ENCODE results near the gene ACOXL.

The ACOXL gene

DNA sequence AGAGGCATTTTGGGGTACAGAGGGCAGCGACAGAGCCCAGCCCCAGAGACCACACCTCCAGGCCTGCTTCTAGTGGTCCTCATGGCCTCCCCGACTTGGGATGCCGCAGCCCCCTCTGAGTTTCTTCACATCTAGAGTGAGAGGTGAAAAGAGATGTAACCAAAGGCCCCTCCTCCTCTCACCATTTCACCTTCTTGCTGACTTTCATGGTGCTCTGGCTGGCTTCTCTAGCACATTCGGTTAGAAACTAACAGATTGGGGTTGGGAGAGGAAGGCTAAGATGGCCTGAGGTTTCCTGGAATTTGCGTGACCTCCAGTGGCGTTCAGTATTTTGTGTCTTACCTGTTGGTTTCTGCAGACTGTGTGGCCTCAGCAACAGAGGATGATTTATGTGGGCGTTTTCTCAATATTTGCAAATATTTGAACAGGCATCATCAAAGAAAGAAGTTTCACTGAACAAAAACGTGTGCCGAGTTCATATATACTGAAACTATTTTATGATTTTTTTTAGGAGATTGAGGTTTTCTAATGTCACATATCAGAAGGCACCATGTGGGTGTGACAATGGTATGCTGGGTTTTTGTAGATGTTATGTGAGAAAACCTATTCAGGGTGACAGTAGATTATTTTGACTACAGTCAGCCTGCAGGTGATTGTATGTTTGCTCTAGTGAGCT lies 318.5 kb downstream of the ACOXL start:
- TF ChIP-seq, protein P1, sequence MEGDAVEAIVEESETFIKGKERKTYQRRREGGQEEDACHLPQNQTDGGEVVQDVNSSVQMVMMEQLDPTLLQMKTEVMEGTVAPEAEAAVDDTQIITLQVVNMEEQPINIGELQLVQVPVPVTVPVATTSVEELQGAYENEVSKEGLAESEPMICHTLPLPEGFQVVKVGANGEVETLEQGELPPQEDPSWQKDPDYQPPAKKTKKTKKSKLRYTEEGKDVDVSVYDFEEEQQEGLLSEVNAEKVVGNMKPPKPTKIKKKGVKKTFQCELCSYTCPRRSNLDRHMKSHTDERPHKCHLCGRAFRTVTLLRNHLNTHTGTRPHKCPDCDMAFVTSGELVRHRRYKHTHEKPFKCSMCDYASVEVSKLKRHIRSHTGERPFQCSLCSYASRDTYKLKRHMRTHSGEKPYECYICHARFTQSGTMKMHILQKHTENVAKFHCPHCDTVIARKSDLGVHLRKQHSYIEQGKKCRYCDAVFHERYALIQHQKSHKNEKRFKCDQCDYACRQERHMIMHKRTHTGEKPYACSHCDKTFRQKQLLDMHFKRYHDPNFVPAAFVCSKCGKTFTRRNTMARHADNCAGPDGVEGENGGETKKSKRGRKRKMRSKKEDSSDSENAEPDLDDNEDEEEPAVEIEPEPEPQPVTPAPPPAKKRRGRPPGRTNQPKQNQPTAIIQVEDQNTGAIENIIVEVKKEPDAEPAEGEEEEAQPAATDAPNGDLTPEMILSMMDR (IDR thresholded peaks at IDR 0.05; ENCODE audit: low read depth, low read length, missing control alignments): no peak
- DNase-seq (ENCODE audit: low read depth): no peak
- H3K4me3 ChIP-seq (ENCODE audit: low read depth, low read length): no peak overlapping the region

DNA sequence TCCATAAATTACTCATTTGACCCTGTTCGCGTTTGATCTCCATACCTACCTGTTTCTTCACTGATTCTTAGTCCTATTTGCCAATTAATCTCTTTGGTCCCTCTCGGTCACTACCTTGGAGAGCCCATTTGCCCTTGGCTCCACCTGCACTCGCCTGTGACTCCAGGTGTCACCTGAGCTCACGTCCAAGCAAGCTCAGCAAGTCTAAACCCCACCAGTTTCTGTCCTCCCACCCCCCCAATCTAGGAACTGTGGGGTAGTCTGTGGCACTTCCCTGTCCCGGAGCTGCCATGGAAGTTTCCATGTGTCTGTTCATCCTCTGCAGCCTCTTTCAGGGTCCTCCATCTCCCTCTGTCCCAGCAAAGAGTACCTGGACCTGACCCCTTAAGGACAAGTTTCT lies 320.2 kb downstream of the ACOXL start:
- DNase-seq (ENCODE audit: low read depth): no peak
- H3K4me3 ChIP-seq (ENCODE audit: low read depth, low read length): no peak overlapping the region
- TF ChIP-seq, protein P1 (IDR thresholded peaks at IDR 0.05; ENCODE audit: low read depth, low read length, missing control alignments): no peak

DNA sequence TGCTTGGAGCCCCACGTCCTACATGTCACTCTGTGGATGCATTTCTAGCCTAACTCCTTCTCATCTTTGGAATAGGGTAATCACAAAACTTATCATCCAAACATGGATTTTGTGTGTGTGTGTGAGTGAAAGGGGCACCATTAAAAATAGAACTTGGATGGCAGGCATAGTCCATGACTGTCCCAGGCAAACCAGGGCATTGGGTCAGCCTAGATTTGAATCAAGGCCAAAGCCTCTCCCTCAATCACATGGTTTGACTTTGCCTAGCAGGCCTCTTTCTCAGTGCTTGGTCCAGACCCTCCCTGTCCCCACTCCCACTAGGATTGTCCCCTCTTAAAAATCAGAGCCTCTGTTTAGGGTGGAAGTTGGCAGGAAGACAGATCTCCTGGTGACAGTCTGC lies 320.9 kb downstream of the ACOXL start:
- TF ChIP-seq, protein P1 (IDR thresholded peaks at IDR 0.05; ENCODE audit: low read depth, low read length, missing control alignments): no peak
- no peak overlapping the region for H3K4me3 ChIP-seq (ENCODE audit: low read depth, low read length)
- DNase-seq (ENCODE audit: low read depth): no peak

DNA sequence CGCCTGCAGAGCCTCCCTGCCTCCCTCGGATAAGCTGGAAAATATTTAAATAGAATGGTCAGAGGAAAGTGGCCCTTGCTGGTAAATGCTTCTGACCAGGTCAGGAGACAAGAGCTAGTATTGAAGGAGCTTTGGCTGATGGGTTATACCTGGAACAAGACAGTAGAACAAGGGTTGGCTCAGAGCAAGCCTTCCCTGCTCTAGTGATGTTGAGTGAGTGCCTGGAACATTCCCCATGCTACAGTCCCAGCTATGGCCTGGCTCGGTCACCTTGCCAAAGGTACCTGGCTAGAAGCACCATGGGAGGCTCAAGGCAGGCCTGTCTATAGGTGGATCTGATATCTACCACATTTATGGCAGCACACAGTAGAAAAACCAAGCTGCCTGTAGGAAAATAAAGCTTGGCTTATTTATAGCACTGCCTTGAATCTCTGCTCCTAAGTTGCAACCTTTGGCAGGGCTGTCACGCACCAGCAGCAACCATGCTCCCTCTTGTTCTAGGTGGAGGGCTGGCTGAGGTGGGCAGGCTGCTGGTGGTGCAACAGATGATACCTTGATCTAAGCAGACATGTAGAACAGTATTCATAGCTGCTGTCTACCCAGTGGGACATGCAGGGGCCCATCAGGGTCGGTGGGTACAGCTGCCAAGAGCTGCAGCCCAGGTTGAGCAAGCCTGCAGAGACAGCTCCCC lies 321.6 kb downstream of the ACOXL start:
- TF ChIP-seq, protein P1 (IDR thresholded peaks at IDR 0.05; ENCODE audit: low read depth, low read length, missing control alignments): no peak

DNA sequence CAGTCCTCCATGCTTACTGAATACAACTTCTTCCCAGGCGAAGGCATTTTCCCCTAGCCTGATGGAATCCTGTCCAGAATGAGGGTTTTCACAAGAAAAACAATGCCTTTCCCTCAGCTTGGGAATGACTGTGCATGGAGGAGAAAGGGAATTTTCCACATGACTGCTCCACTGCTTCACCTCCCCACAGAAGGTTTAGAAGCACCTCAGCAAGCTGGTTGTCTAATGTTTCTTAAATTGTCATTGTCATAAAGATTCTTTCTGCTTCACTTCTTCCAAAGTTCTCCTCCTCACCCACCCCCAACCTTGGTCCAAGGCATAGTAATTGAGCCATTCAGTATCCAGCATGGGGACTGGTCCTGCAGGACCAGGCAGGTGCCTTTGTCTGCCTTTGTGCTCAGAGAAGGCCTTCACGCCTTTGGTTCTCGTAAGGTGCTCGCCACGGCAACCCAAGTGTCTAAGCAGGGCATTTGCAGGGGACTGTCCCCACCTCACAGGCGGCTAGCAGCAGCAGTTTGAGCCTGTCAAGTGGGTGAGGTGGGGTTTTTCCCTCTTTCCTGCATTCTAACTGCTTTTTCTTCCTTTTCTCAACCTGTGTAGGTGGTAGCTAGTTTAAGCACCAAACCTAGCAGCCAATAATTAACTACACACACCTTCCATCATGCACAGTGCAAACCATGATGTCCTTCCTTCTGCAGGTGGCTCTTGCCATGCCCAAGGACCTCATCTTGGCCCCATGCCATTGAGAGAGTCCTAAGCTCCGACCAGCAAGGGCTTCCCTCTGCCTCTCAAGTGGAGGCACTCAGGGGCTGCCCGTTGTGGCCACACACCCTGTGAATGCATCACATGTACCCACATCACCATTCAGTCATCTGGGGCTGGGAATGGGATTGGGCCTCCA lies 322.7 kb downstream of the ACOXL start:
- no peak for DNase-seq (ENCODE audit: low read depth)
- no peak overlapping the region for H3K4me3 ChIP-seq (ENCODE audit: low read depth, low read length)
- TF ChIP-seq, protein P1 (IDR thresholded peaks at IDR 0.05; ENCODE audit: low read depth, low read length, missing control alignments): no peak

More for the DNA sequence above, 321.6 kb downstream of the ACOXL start:
- DNase-seq (ENCODE audit: low read depth): no peak
- no peak overlapping the region for H3K4me3 ChIP-seq (ENCODE audit: low read depth, low read length)

DNA sequence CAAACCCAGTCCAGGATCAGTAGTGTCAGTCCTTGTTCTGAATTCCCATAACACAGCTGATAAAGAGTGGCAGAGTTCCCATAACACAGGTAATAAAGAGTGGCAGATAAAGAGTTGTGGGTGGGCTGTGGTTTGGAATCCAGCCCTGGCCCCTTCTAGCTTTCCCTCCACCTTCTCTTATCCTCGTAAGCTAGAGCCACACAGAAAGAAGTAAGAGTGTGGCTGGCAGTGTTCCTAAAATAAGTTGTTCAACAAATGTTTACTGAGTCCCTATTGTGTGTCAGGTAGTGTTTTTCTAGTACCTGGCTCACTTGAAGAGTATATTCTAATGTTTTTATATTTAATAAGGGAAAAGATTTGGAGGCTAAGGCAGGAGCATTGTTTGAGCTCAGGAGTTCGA lies 323.4 kb downstream of the ACOXL start:
- TF ChIP-seq, protein P1 (IDR thresholded peaks at IDR 0.05; ENCODE audit: low read depth, low read length, missing control alignments): no peak
- no peak for DNase-seq (ENCODE audit: low read depth)

More for the DNA sequence above, 323.4 kb downstream of the ACOXL start:
- no peak overlapping the region for H3K4me3 ChIP-seq (ENCODE audit: low read depth, low read length)
